ENCODE data around the gene CNNM4.

DNA sequence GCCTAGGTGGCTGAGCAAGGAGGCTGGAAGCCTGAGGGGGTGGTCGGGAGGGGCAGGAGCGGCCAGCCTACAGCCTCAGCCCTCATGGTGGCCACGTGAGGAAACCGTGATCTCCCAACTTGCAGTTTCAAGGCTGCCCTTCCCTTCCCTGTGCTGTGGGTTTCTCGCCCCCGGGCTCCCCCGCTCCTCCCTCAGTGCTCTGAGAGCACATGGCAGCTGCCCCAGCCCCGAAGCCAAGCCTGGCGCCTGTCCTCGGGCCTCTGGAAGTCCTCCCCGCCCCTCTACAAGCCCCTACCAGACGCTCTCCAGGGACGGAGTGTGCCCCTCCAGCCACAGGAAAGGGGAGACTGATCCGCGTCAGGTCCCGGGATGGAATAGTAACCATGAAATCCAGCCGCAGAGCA is 83.7 kb downstream of the CNNM4 start:
- TF ChIP-seq SUZ12 (IDR thresholded peaks at IDR 0.05; ENCODE audit: extremely low read depth, insufficient read depth, insufficient read length) (no peak), ZNF274 (IDR thresholded peaks at IDR 0.05; ENCODE audit: low read depth, low read length) (no peak)

All from NT2/D1 (cell line).